Measurements from ENCODE around the gene PAPOLG.
"Not testable (repeated sequence)": the region's sequence is repeated elsewhere in the genome, so short reads cannot be mapped to it uniquely, and the experiment has no call there.

Gene PAPOLG

DNA sequence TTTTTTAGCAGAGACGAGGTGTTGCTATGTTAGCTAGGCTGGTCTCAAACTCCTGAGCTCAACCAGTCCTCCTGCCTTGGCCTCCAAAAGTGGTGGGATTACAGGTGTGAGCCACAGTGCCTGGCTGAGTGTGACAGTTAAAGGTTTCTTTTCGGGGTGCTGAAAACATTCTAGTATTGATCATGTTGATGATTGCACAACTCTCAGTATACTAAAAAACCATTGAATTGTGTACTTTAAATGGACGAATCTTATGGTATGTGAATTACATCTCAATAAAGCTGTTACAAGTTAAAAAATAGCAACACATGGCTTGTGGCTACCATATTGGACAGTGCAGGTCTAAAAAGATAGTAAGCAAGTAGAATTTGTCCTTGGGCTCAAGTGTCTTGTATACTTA, 22.3 kb downstream of the PAPOLG start:
- no peak for DNase-seq

- no peak for DNase-seq
These were observed 23.4 kb downstream of the PAPOLG start for GRCh38 chr2:60779426-60779825.

GRCh38 chr2:60780721-60781120, 24.7 kb downstream of the PAPOLG start:
- DNase-seq: no peak

GRCh38 chr2:60793169-60793568, 37.1 kb downstream of the PAPOLG start:
- DNase-seq: no peak

- DNase-seq: no peak
These were observed 38.3 kb downstream of the PAPOLG start for GRCh38 chr2:60794271-60794863.

DNA sequence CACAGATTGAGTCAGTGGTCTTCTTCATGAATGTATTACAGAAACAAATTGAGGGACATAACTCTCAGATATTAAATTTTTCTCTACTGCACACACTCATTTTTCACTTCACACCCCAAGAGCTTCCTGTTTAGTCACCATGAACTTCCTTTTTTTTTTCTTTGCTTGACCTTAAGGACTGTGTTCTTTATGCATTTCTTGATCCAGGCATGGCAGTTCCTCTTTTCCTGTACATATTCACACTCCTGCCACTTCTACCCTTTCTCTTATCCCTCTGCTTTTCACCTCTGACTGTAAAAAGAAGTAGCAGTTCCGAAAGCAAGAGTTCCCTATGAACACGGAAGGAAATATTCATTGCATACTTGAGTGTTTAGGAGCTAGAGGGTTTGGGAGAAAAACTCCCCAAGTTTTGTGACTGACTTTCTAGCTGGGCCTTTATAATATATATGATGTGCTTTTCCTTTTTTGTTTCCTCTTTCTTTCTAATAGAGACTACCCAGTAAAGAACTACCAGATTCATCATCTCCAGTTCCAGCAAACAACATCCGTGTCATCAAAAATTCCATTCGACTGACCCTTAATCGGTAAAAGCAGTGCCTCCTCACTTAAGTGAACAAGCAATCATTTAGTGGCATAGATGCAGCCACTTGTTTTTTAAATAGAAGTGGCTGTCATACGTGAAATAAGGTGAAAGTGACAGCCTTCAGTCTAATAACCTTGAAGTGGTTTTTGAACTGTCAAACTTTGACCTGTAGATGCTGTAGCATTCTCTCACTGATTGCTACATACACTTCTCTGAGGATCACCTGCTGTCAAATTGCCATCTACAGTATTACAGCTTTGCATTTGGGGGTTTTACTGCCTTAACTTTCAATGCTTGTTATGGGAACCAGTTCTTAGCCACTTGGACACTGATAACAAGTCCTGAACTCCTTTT, 40.8 kb downstream of the PAPOLG start:
- no peak for DNase-seq

- DNase-seq: no peak
These were observed 48.4 kb downstream of the PAPOLG start for GRCh38 chr2:60804473-60804872.

DNA sequence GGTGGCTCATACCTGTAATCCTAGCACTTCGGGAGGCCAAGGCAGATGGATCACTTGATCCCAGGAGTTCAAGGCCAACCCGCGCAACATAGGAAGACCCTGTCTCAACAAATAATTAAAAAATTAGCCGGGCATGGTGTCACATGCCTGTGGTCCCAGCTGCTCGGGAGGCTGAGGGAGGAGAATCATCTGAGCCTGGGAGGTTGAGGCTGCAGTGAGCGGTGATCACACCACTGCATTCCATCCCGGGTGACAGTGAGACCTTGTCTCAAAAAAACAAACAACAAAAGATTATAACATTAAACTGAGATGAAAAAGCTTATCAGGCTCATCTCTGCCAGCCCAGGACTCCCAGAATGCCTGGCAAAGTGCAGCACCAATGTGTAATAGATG, 50.5 kb downstream of the PAPOLG start:
- no peak for DNase-seq

GRCh38 chr2:60806988-60807681, 51.1 kb downstream of the PAPOLG start:
- DNase-seq: no peak

DNA sequence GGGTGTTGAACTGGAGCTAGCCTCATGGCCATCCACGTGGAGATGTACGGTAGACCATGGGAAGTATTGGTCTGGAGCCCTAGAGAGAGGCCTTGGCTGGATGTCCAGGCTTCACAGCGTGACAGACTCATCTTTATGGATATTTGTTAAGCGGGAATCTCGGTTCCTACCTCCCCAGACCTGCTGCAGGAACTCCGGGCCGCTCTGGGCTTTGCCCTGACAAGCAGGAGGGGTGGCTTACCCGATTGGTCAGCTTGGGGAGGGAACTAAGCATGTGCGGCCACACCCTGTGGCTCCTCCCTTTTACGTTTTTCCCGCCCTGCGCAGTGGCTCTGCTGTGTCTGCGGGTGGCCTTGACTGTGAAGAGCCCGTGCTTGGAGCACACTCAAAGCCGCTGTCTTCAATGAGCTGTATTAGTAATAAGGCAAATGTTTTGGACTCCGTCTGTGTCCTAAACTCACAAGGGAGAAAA, 52.3 kb downstream of the PAPOLG start:
- DNase-seq: no peak

DNA sequence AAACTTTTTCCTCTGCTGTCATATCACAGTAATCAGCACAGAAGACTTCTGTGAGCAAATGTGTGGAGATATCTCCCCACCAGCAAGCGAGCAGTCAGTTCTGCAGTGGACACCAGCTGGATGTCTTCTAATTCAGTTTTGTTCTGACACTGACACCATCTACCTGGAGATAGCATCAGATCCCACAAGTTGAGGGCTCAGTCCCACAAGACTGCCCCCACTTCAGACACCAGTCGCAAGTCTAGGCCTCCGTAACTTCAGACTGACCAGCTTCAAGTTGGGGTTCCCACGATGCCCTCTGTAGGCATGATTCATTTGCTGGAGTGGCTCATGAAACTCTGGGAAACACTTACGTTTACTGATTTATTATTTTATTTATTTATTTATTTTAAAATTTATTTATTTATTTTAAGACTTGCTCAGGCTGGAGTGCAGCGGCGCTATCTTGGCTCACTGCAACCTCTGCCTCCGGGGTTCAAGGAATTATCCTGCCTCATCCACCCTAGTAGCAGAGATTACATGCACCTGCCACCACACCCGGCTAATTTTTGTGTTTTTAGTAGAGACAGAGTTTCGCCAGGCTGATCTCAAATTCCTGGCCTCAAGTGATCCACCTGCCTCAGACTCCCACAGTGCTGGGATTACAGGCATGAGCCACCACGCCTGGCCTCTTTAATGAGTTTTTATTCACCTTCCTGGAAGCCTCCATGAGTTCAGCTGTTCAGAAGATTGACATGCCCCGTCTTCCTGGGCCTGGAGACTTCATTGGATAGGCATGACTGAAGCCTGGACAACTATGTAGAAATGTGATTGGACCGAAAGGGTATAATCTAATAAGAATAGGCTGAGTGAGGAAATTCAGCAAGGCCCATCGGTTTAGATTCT, 55.7 kb downstream of the PAPOLG start:
- no peak for DNase-seq

DNA sequence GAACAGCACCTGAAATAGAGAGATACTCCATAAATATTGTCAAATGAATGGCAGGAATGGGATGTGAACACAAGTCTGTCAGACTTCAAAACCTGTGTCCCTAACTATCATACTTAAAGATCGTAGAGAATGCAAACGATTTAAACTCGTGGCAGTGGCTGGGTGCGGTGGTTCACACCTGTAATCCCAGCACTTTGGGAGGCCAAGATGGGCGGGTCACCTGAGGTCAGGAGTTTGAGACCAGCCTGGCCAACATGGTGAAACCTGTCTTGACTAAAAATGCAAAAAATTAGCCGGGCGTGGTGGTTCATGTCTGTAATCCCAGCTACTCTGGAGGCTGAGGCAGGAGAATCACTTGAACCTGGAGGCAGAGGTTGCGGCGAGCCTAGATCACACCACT, 61.1 kb downstream of the PAPOLG start:
- not testable (repeated sequence) for DNase-seq

DNA sequence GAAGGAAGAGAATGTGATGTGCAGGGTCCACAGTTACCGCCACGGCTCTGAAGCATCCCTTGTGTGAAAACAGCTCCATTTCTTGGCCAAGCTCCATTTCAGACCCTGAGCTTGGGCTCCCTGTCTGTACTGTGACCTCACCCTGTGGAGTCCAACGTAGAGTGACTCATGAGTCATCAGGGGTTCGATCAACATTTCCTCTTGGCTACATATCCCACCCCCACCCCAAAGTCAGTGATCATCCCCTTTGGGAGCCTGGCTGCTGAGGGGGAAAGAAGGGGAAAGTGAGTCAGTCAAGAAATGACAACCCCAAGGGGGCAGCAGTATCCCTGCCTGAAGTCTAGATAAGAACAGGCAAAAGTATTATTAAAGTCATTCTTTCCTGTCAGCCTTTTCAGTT, 62.2 kb downstream of the PAPOLG start:
- no peak for DNase-seq

- no peak for DNase-seq
These were observed 63.2 kb downstream of the PAPOLG start for GRCh38 chr2:60819155-60819862.

DNA sequence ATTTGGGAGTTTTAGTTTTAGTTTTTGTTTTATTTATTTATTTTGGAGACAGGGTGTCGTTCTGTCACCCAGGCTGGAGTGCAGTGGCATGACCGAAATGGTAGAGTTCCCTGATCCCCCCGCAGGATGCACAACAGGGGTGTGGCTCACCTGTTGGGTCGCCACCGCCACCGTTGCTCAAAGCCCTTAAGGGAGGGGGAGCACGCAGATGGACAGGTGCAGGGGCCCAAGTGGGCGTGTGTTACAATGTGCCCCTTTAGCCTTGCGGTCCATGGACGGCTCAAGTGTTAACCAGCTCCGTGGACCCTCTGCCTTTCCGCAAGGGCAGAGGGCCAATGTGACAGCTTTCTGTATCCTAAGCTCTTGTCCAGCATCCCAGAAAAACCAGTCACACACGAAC, 63.9 kb downstream of the PAPOLG start:
- no peak for DNase-seq

GRCh38 chr2:60820416-60821132, 64.5 kb downstream of the PAPOLG start:
- no peak for DNase-seq

GRCh38 chr2:60821133-60821469, 65.0 kb downstream of the PAPOLG start:
- DNase-seq: no peak

- DNase-seq: no peak
These were observed 65.7 kb downstream of the PAPOLG start for GRCh38 chr2:60821587-60822302.

GRCh38 chr2:60822987-60823386, 66.9 kb downstream of the PAPOLG start:
- no peak for DNase-seq

DNA sequence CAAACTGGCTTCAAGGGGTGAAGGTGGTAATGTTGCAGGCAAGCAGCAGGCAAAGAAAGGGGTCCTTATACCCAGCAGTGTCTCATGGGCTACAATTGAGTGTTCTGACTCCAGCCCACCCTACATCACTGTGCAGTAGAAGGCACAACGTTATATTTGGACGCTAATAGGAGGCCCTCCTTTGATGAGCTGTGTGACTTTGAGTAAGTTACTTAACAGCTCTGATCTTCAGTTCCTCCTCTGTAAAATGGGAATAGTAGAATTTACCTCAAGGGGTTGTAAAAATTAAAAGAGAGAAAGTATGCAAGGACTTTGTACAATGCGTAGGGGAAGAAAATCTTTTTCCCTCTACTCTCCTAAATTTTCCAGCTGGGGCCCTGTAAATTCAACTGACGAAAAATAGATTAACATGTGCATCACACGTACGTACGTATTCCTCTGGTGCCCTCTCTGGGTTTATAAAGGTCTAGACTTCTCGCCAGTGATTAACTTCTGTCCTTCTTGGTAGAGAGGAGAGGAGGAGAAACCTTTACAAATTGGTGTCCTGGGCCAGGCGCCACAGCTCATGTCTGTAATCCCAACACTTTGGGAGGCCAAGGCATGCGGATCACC, 67.7 kb downstream of the PAPOLG start:
- DNase-seq: no peak
